ENCODE data around the gene AURKAIP1.
A peak's percentile ranks its signal among the peaks of the same experiment; 100 is the strongest.
"Not testable (repeated sequence)": the region's sequence is repeated elsewhere in the genome, so short reads cannot be mapped to it uniquely, and the experiment has no call there.

AURKAIP1 gene

GRCh38 chr1:1406101-1406820 lies 31.3 kb upstream of the AURKAIP1 start:
- no peak for DNase-seq

- DNase-seq = no peak
These were observed 28.6 kb upstream of the AURKAIP1 start for GRCh38 chr1:1403653-1404052.

- DNase-seq = not testable (repeated sequence)
These were observed 27.9 kb upstream of the AURKAIP1 start for GRCh38 chr1:1402901-1403392.

- no peak for DNase-seq
These were observed 27.3 kb upstream of the AURKAIP1 start for GRCh38 chr1:1402072-1402900.

GRCh38 chr1:1401457-1402010 lies 26.5 kb upstream of the AURKAIP1 start:
- no peak for DNase-seq

- DNase-seq = no peak
These were observed 25.8 kb upstream of the AURKAIP1 start for GRCh38 chr1:1400576-1401456.

- DNase-seq = no peak
These were observed 25.0 kb upstream of the AURKAIP1 start for GRCh38 chr1:1399872-1400575.

- DNase-seq = peak; percentile 99
These were observed 24.3 kb upstream of the AURKAIP1 start, which contains the start of gene CCNL2 for GRCh38 chr1:1399187-1399871. Gene CCNL2 (minus strand): TSS chr1:1399335. CDS start chr1:1399306, 29 bp downstream.

- DNase-seq = no peak
These were observed 23.7 kb upstream of the AURKAIP1 start for GRCh38 chr1:1398677-1399186.

- no peak for DNase-seq
These were observed 23.0 kb upstream of the AURKAIP1 start for GRCh38 chr1:1397839-1398523.

GRCh38 chr1:1395166-1395565 lies 20.2 kb upstream of the AURKAIP1 start:
- DNase-seq = no peak

GRCh38 chr1:1394116-1394515 lies 19.1 kb upstream of the AURKAIP1 start:
- no peak for DNase-seq

GRCh38 chr1:1393428-1393827 lies 18.4 kb upstream of the AURKAIP1 start:
- no peak for DNase-seq

GRCh38 chr1:1393014-1393413 lies 18.0 kb upstream of the AURKAIP1 start:
- no peak for DNase-seq

GRCh38 chr1:1391225-1391624 lies 16.2 kb upstream of the AURKAIP1 start:
- no peak for DNase-seq

- DNase-seq = no peak
These were observed 15.7 kb upstream of the AURKAIP1 start for GRCh38 chr1:1390675-1391074.

- DNase-seq = no peak
These were observed 13.1 kb upstream of the AURKAIP1 start for GRCh38 chr1:1388078-1388472.

- no peak for DNase-seq
These were observed 12.4 kb upstream of the AURKAIP1 start for GRCh38 chr1:1387098-1388077.

- DNase-seq = no peak
These were observed 10.9 kb upstream of the AURKAIP1 start for GRCh38 chr1:1385931-1386330.
